ENCODE data around the gene PDK2. TPM values are rescaled to one million over a fixed set of nuclear protein-coding genes. Genes with fewer than 3 reads are reported as not detected.

The PDK2 gene
- total and polyA plus RNA-seq, 10 of the 15 experiments (the other 5 are each of a cell fraction or from before 2014, with no cell fraction given), result 0.98 to 22.6 (median 12.3) TPM

DNA sequence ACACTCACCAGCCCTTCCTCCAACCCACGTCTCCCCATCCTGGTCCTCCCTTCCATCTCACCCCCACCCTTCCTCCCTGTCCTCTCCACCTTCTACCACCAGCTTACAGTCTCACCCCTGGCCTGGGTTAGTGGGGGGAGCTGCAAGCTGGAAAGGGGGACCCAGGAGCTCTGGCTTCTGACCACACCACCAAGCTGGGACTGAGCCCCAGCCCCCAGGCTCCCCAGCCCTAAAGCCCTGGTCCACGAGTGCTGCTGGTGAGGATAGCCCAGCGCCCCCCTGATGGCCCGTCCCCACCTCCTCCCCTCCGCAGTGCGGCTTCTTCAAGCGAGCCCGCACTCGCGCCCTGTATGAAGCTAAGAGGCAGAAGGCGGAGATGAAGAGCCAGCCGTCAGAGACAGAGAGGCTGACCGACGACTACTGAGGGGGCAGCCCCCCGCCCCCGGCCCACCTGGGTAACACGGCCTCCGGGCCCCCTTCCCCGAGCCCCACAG, 7.2 kb upstream of the PDK2 start:
- ChIA-PET POLR2A (no interaction called here), SMC1A (ENCODE audit: uncharacterized antibody, unreplicated experiment) (interaction anchor here (0.6 to 2.0 kb wide), 12 partner anchors 9 to 1028 kb away, joined by 3 to 13 read pairs (median 4); partner anchors contain the start of gene ITGA3), CTCF (interaction anchor here (0.7 to 2.6 kb wide), 41 partner anchors 10 to 230 kb away, joined by 3 to 118 read pairs (median 5); partner anchors contain the start of gene ITGA3), RAD21 (ENCODE audit: unreplicated experiment) (interaction anchor here (0.6 to 2.4 kb wide), 14 partner anchors 9 to 100 kb away, joined by 3 to 19 read pairs (median 4); partner anchors contain the start of gene SAMD14)
- no peaks in the 10 kb centered on the region for H3K36me3 ChIP-seq (ENCODE audit: control insufficient read depth in 2 of 2, insufficient read depth in 2 of 2, low read length in 1 of 2)
- no peak overlapping the region for H2AFZ ChIP-seq (ENCODE audit: control insufficient read depth, low read depth, low read length)
- in situ Hi-C loops (cut with MboI), result no loop called here
- FAIRE-seq, result no peak
- H3K9me3 ChIP-seq (replicated peaks; ENCODE audit: control insufficient read depth, insufficient read depth, low read length), result no peaks in the 10 kb centered on the region
- no TSS peak for BruUV-seq (replicated peaks)
- no peak for DNase-seq (ENCODE audit: low read depth, low spot score)
- H3K4me2 ChIP-seq (ENCODE audit: control insufficient read depth, insufficient read depth), result no peak overlapping the region
- no peak for ATAC-seq
- no peaks in the 10 kb centered on the region for H3K4me1 ChIP-seq (ENCODE audit: control insufficient read depth, insufficient read depth, low read length)
- 54% methylated on average over 17 of the region's 19 CpGs for WGBS (ENCODE audit: insufficient coverage, insufficient replicate concordance, low lambda C conversion rate, missing lambda C conversion rate)
- no peak overlapping the region for H3K27ac ChIP-seq (ENCODE audit: control insufficient read depth, insufficient read depth)
- no peaks in the 10 kb centered on the region for H3K27me3 ChIP-seq (replicated peaks in 1 of 2; ENCODE audit: control insufficient read depth in 2 of 2, insufficient read depth in 2 of 2, low read length in 1 of 2)
- H3K79me2 ChIP-seq (ENCODE audit: control insufficient read depth, insufficient read depth, low read length), result no peaks in the 10 kb centered on the region
- intact Hi-C loops (cut with micrococcal nuclease; ENCODE audit: unreplicated experiment), result loop anchor here (1.0 to 5.0 kb wide), 2 partner anchors 62 to 226 kb away; no protein-coding TSS in a partner anchor
- no peak overlapping the region for H3K4me3 ChIP-seq
- no peak overlapping the region for H3K9ac ChIP-seq (ENCODE audit: control insufficient read depth, insufficient read depth, low read length)
- H4K20me1 ChIP-seq (ENCODE audit: control insufficient read depth, insufficient read depth), result no peaks in the 10 kb centered on the region
- no peak for TF ChIP-seq ZNF207 (IDR thresholded peaks at IDR 0.05; ENCODE audit: borderline replicate concordance)
- TF ChIP-seq ZNF384 (IDR thresholded peaks at IDR 0.05; ENCODE audit: borderline replicate concordance, low read depth, low read length), result no peak
- no peak for TF ChIP-seq HCFC1 (IDR thresholded peaks at IDR 0.05; ENCODE audit: low read length)
- TF ChIP-seq BACH1 (IDR thresholded peaks at IDR 0.05; ENCODE audit: borderline replicate concordance), result no peak
- TF ChIP-seq ZNF274 (IDR thresholded peaks at IDR 0.05; ENCODE audit: insufficient read depth, insufficient read length), result no peak
- TF ChIP-seq BCL11A (IDR thresholded peaks at IDR 0.05; ENCODE audit: low read depth, low read length), result no peak
- no peak for TF ChIP-seq TCF3 (IDR thresholded peaks at IDR 0.05; ENCODE audit: borderline replicate concordance, insufficient read depth, low read depth, low read length)
- no peak for TF ChIP-seq E2F8 (IDR thresholded peaks at IDR 0.05; ENCODE audit: low read depth, partially characterized antibody)
- TF ChIP-seq JUND (IDR thresholded peaks at IDR 0.05; ENCODE audit: low read depth, low read length), result no peak
- TF ChIP-seq ZNF24 (IDR thresholded peaks at IDR 0.05), result no peak
- no peak for TF ChIP-seq EP300 (IDR thresholded peaks at IDR 0.05; ENCODE audit: borderline replicate concordance in 1 of 2, control insufficient read depth in 1 of 2, low read depth in 2 of 2, low read length in 2 of 2)
- TF ChIP-seq, protein P1, sequence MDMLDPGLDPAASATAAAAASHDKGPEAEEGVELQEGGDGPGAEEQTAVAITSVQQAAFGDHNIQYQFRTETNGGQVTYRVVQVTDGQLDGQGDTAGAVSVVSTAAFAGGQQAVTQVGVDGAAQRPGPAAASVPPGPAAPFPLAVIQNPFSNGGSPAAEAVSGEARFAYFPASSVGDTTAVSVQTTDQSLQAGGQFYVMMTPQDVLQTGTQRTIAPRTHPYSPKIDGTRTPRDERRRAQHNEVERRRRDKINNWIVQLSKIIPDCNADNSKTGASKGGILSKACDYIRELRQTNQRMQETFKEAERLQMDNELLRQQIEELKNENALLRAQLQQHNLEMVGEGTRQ (IDR thresholded peaks at IDR 0.05; ENCODE audit: borderline replicate concordance, low read depth, low read length), result no peak
- TF ChIP-seq IRF4 (IDR thresholded peaks at IDR 0.05; ENCODE audit: low read depth, low read length), result no peak
- TF ChIP-seq, protein P2, sequence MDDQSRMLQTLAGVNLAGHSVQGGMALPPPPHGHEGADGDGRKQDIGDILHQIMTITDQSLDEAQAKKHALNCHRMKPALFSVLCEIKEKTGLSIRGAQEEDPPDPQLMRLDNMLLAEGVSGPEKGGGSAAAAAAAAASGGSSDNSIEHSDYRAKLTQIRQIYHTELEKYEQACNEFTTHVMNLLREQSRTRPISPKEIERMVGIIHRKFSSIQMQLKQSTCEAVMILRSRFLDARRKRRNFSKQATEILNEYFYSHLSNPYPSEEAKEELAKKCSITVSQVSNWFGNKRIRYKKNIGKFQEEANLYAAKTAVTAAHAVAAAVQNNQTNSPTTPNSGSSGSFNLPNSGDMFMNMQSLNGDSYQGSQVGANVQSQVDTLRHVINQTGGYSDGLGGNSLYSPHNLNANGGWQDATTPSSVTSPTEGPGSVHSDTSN (IDR thresholded peaks at IDR 0.05; ENCODE audit: insufficient replicate concordance, low read depth, low read length), result no peak
- TF ChIP-seq RFX5 (IDR thresholded peaks at IDR 0.05; ENCODE audit: low read depth, low read length), result no peak
- no peak for TF ChIP-seq CTCF (IDR thresholded peaks at IDR 0.05 in 2 of 3, conservative IDR thresholded peaks at IDR 0.05 in 1 of 3; ENCODE audit: control insufficient read depth in 2 of 3, extremely low read depth in 1 of 3, insufficient read depth in 1 of 3, low read depth in 3 of 3, low read length in 3 of 3)
- no peak for TF ChIP-seq RAD21 (IDR thresholded peaks at IDR 0.05; ENCODE audit: insufficient read depth, low read depth, low read length)
- TF ChIP-seq RAD51 (IDR thresholded peaks at IDR 0.05), result no peak
